Thoracic aorta (tissue), 2 donors: Measurements from ENCODE around the gene XIAP. TPM values are rescaled to one million over a fixed set of nuclear protein-coding genes. Genes with fewer than 3 reads are reported as not detected.
"Not testable (repeated sequence)": the region's sequence is repeated elsewhere in the genome, so short reads cannot be mapped to it uniquely, and the experiment has no call there.

Experiments
- ATAC-seq: fragments of 150-250 bp; one replicate; pipeline ENCODE4 v1.8.0; 2017; ENCODE audit warnings: low read depth; ENCODE audit not compliant: insufficient number of reproducible peaks, low FRiP score
- DNase-seq: peaks from one replicate; pipeline ENCODE4 v3.0.0-alpha.2; 2020; ENCODE audit warnings: low spot score
- H3K27ac ChIP-seq, 2 donors: fragments of 200-600 bp; sonication (generic); 1 replicate in 1 of 2; 2 replicates in 1 of 2; pipeline ENCODE4 v1.5.1; 2016; ENCODE audit warnings: mild to moderate bottlenecking in 2 of 2, moderate library complexity in 2 of 2
- H3K27me3 ChIP-seq: fragments of 200-600 bp; sonication (generic); replicated peaks from 2 replicates; pipeline ENCODE4 v1.6.0; 2016; ENCODE audit warnings: mild to moderate bottlenecking; ENCODE audit not compliant: insufficient read depth
- H3K36me3 ChIP-seq: fragments of 200-600 bp; sonication (generic); one replicate; pipeline ENCODE4 v1.5.1; 2016
- H3K4me1 ChIP-seq, 2 donors: fragments of 200-600 bp; sonication (generic); 1 replicate in 1 of 2; 2 replicates in 1 of 2; pipeline versions ENCODE4 v1.5.1 to v1.6.0; 2016; ENCODE audit warnings: low read depth in 2 of 2, mild to moderate bottlenecking in 1 of 2; ENCODE audit not compliant: control insufficient read depth in 1 of 2
- H3K4me3 ChIP-seq: fragments of 200-600 bp; sonication (generic); 2 replicates; pipeline ENCODE4 v1.5.1; 2016; ENCODE audit warnings: mild to moderate bottlenecking
- H3K9me3 ChIP-seq: fragments of 200-600 bp; sonication (generic); 2 replicates; pipeline ENCODE4 v1.5.1; 2016
- total RNA-seq, 2 donors: library from RNA; depleted of rRNA; stranded (reverse); fragments of >200 nt; gene quantifications; one replicate each; pipeline versions ENCODE4 v1.1.0 to v1.2.3, GENCODE V29; 2016
- TF ChIP-seq, protein P1 (sequence below): fragments of 200-600 bp; sonication (generic); IDR thresholded peaks from one replicate; pipeline ENCODE4 v1.5.1; 2019; ENCODE audit warnings: antibody characterized with exemption

XIAP gene
- total RNA-seq, 2 donors from 2014 or later = 18.3 to 78.5 TPM

DNA sequence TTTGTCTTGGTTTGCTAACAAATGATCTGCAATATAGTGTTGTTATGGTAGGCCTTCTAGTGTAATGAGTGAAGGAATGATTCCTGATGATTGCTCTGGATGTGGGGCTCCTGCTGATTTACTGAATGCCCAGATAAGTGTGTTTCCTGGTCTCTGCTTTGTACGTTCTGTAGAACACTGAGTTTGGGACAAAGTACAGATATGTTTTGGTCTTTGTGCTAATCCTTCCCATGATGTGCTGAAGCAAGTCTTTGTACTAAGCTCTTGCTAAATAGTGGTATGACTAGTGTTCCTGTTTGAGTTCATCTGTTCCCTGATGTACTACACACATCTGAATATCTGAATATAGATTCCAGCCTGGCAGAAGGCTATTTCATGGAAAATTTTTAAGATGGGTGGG lies 36.9 kb upstream of the XIAP start:
- DNase-seq (no peak), ATAC-seq (no peak)
- Histone ChIP-seq H3K36me3 (no peaks in the 10 kb centered on the region), H3K27me3 (no peaks in the 10 kb centered on the region), H3K9me3 (no peaks in the 10 kb centered on the region), H3K27ac (no peak overlapping the region), H3K4me3 (no peak overlapping the region), H3K4me1 (no peaks in the 10 kb centered on the region)
- TF ChIP-seq, protein P1, sequence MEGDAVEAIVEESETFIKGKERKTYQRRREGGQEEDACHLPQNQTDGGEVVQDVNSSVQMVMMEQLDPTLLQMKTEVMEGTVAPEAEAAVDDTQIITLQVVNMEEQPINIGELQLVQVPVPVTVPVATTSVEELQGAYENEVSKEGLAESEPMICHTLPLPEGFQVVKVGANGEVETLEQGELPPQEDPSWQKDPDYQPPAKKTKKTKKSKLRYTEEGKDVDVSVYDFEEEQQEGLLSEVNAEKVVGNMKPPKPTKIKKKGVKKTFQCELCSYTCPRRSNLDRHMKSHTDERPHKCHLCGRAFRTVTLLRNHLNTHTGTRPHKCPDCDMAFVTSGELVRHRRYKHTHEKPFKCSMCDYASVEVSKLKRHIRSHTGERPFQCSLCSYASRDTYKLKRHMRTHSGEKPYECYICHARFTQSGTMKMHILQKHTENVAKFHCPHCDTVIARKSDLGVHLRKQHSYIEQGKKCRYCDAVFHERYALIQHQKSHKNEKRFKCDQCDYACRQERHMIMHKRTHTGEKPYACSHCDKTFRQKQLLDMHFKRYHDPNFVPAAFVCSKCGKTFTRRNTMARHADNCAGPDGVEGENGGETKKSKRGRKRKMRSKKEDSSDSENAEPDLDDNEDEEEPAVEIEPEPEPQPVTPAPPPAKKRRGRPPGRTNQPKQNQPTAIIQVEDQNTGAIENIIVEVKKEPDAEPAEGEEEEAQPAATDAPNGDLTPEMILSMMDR = no peak

DNA sequence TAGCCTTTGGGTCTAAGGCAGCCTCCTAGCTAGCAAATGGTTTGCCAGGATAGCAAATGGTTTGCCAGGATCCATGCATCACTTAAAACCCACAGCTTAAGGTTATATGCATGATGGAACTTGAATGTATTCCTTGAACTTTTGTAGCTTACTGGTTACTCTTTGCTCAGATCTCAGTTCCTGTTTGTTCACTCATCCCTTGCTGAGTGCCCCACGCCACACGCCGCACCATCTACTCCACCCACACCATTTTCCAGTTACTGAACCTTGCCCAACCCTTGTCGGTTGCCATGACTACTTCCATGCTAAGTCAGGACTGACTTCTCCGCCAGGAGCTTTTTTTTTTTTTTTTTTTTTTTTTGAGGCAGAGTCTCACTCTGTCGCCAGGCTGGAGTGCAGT lies 29.5 kb upstream of the XIAP start:
- H3K36me3 ChIP-seq = no peaks in the 10 kb centered on the region
- H3K27ac ChIP-seq = no peak overlapping the region
- H3K27me3 ChIP-seq = no peaks in the 10 kb centered on the region
- no peak overlapping the region for H3K4me3 ChIP-seq
- TF ChIP-seq, protein P1 = no peak
- no peaks in the 10 kb centered on the region for H3K9me3 ChIP-seq
- ATAC-seq (no peak), DNase-seq (no peak)
- H3K4me1 ChIP-seq = no peaks in the 10 kb centered on the region

DNA sequence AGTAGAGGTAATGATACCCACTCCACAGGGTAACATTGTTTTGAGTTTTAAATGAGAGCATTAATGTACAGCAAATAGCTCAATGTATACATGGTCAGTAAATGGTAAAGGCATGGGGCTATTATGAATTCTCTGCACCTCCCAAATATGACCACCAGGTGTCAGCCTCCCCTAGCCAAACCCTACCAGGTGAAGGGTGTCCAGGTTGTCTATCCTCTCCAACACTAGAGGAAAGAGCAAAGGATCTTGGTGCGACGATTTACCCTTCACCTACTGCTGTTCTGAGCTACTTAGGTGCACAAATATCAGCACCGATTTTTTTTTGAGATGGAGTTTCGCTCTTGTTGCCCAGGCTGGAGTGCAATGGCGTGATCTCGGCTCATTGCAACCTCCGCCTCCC lies 26.5 kb upstream of the XIAP start:
- H3K36me3 ChIP-seq = no peaks in the 10 kb centered on the region
- ATAC-seq (no peak), DNase-seq (no peak)
- no peak overlapping the region for H3K27ac ChIP-seq
- no peaks in the 10 kb centered on the region for H3K27me3 ChIP-seq
- H3K4me1 ChIP-seq = no peaks in the 10 kb centered on the region
- H3K4me3 ChIP-seq = no peak overlapping the region
- TF ChIP-seq, protein P1 = peak; percentile 66
- no peaks in the 10 kb centered on the region for H3K9me3 ChIP-seq

DNA sequence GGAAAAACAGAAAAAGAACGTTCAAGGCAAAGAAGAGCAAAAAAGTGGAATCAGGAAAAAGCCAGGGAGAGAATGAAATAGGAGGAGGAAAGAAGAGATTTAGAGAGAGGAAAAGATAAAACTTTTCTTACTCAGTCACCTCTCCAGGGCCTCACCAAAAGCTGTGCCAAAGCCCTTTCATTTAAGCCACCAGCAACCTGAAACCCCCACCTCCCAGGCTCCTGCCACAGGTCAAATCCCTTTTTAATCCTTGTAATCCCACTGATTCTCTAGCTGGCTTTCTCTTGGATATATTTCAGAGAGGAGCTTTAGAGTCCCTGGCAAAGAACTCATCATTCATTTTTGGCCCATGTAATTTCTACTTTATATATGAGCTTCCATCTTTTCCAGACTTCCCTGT lies 25.7 kb upstream of the XIAP start:
- ATAC-seq = no peak
- Histone ChIP-seq H3K4me1 (no peaks in the 10 kb centered on the region), H3K27me3 (no peaks in the 10 kb centered on the region), H3K36me3 (no peaks in the 10 kb centered on the region), H3K9me3 (no peaks in the 10 kb centered on the region), H3K4me3 (no peak overlapping the region), H3K27ac (peak overlapping the region in 1 of 2 donors; percentile 30)
- DNase-seq = no peak
- TF ChIP-seq, protein P1 = no peak

DNA sequence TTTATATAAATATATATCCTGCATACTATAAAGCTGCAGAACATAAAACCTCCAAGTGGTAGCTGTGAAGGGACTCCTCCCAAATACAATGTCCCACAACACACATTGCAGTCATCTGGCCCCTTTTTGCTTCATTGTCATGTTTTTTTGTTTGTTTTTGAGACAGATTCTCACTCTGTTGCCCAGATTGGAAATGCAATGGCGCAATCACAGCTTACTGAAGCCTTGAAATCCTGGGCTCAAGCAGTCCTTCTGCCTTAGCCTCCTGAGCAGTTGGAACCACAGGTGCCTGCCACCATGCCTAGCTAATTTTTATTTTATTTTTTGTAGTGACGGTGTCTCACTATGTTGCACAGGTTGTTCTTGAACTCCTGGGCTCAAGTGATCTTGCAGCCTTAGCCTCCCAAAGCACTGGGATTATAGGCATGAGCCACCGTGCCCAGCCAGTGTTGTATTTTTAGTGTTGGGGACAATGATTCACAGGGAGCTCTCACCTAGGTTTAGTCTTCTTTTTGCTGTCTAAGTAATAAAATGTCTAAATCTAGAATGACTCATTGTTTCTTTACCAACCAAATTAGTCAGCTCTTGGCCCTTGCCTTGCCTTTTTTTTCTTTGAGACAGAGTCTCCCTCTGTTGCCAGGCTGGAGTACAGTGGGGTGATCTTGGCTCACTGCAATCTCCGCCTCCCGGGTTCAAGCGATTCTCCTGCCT lies 24.0 kb upstream of the XIAP start:
- TF ChIP-seq, protein P1 = no peak
- no peaks in the 10 kb centered on the region for H3K4me1 ChIP-seq
- H3K4me3 ChIP-seq = no peak overlapping the region
- no peaks in the 10 kb centered on the region for H3K36me3 ChIP-seq
- H3K27me3 ChIP-seq = no peaks in the 10 kb centered on the region
- DNase-seq (no peak), ATAC-seq (no peak)
- H3K9me3 ChIP-seq = no peaks in the 10 kb centered on the region
- H3K27ac ChIP-seq = no peak overlapping the region

DNA sequence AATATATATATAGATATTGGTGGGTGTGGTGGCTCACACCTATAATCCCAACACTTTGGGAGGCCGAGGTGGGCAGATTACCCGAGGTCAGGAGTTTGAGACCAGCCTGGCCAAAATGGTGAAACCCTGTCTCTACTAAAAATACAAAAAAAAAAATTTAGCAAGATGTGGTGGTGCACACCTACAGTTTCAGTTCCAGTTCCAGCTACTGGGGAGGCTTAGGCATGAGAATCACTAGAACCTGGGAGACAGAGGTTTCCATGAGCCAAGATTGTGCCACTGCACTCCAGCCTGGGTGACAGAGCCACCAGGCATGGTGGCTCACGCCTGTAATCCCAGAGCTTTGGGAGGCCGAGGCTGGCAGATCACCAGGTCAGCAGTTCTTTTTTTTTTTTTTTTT lies 14.7 kb upstream of the XIAP start:
- not testable (repeated sequence) for H3K36me3 ChIP-seq, H3K9me3 ChIP-seq, H3K4me3 ChIP-seq, H3K27ac ChIP-seq, H3K27me3 ChIP-seq, DNase-seq, ATAC-seq, H3K4me1 ChIP-seq
